IPS-NIHi11 (cell line): ENCODE results near the gene TRIM27.
"Not testable (repeated sequence)": the region's sequence is repeated elsewhere in the genome, so short reads cannot be mapped to it uniquely, and the experiment has no call there.

Experiments used
- DNase-seq: peaks from one replicate; pipeline ENCODE4 v3.0.0; 2012; ENCODE audit warnings: mixed read lengths, low spot score

The TRIM27 gene

DNA sequence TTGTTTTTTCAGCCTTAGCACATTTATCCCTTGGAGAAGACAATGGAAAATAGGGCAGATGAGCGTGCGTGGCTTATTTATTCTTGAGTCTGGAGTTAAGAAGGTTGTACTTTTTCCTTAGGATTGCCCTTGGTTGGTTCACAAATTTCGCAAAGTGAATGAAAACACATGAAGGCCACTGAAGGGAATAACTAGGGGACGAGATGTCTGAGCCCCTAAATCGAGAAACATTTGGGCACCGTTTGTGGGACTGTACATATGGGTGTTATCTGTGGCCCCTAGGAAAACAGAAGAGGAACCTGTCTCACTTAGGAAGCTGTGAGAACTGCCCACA is 19.4 kb upstream of the TRIM27 start:
- no peak for DNase-seq

GRCh38 chr6:28941684-28942448 is 18.1 kb upstream of the TRIM27 start:
- peak; percentile 25 for DNase-seq

- DNase-seq, result peak; percentile 33
Observed at GRCh38 chr6:28940858-28941683, 17.3 kb upstream of the TRIM27 start.

DNA sequence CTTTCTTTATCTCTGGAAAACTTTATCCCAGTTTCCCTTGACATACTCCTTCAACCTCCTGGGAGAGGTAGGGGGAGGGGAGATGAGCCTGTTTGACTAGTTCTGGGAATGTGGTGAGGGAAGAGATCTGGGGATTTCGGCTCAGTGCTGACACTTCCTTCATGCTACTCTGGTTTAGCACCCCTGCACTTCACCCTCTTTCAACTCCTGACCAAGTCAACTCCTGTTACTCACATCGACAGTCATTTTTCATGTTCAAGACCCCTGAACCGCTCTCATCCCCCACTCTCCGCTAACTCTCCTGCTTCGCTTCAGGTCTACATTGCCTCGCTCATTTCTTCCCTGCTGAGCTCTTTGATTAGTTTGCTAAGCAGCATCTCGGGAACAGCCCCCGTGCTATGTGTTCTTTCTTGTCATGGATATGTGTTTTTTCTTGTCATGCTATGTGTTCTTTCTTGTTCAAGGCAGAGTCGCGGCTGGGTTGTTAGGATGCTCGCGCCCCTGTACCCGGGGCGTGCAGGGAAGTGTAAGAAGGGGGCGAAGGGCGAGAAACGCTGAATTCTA is 16.6 kb upstream of the TRIM27 start:
- DNase-seq, result peak; percentile 49

DNA sequence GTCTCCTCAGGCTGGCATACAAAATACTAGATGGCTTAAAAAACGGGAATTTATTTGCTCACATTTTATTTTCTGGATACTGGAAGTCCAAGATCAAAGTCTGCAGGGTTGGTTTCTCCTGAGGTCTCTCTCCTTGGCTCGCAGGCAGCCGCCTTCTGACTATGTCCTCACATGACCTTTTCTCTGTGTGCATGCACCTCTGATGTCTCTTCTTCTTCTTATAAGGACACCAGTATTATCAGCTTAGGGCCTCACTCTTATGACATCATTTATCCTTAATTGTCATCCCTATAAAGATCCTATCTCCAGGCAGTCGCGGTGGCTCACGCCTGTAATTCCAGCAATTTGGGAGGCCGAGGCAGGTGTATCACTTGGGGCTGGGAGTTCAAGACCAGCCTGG is 9.3 kb upstream of the TRIM27 start:
- no peak for DNase-seq

DNA sequence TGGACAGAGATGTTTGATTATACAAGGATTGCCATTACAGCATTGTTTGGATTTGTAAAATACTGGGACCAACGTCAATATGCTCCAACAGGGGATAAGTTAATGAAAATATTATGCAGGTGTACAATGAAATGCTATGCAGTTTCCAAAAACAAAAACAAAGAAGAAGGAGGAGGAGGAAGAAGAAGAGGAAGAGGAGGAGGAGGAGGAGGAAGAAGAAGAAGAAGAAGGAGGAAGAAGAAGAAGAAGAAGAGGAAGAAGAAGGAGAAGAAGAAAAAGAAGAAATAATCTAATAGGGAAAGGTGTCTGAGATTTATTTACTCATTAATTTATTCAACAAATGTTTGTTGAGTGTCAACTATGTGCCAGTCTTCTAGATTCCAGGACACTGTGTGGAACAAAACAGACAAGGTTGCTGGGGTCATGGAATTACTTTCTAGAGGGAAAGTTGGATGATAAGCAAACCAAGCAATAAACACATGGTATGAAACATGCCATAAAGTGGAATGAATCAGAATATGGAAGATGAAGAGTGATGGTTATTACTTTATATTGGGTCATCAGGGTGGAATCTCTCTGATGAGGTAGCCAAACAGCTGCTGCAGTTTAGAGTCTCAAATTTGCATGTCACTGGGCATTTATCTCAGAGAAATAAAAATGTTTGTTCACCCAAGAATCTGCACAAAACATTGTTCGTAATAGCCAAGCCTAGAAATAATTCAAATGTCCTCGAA is 6.3 kb upstream of the TRIM27 start:
- no peak for DNase-seq

DNA sequence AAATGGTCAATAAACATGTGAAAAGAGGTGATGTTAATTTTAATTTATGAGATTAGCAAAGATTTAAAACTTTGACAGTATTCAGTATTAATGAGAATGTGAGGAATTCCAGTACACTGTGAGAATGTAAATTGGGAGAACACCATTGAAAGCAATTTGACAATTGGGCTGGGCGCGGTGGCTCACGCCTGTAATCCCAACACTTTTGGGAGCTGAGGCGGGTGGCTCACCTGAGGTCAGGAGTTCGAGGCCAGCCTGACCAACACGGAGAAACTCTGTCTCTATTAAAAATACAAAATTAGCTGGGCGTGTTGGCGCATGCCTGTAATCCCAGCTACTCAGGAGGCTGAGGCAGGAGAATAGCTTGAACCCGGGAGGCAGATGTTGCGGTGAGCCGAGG is 5.6 kb upstream of the TRIM27 start:
- DNase-seq, result not testable (repeated sequence)

GRCh38 chr6:28927846-28928245 is 4.1 kb upstream of the TRIM27 start:
- DNase-seq, result no peak

GRCh38 chr6:28922821-28923317 is 916 bp downstream of the TRIM27 start:
- peak; percentile 45 for DNase-seq

DNA sequence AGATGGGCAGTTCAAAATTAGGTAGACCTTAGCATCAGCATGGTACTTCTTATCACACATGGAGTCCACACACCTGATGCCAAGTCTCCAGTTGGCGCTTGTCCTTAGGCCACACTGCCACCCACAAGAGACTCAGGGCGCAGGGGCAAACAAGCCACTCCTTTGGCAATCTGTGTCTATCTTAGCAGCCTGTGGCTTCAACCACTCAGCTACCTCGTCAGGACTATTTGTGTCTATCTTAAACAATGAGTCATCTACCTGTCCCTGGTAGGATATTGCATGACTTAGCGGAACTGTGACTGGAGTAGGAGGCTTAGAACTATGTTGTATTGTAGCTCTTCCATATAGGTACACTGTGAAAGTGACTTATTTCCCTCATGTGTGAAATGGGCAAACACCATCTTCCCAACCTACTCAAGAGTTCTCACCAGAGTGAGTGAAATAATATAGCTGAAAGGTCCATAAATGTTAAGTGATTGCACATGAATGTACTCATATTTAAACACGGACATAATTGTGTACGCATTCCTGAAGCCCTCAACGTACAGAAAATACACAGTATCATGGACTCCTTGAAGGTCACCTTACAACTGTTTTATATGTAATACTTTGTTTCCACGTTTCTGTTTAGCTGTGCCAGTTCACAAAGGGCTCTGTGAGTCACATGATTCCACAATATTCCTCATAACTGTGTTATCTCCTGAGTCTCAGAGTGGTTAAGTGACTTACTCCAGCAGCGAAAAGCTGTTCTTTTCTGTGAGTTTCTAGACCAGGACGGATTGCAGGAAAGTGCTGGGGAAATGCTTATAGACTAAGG is 1.6 kb downstream of the TRIM27 start:
- no peak for DNase-seq

DNA sequence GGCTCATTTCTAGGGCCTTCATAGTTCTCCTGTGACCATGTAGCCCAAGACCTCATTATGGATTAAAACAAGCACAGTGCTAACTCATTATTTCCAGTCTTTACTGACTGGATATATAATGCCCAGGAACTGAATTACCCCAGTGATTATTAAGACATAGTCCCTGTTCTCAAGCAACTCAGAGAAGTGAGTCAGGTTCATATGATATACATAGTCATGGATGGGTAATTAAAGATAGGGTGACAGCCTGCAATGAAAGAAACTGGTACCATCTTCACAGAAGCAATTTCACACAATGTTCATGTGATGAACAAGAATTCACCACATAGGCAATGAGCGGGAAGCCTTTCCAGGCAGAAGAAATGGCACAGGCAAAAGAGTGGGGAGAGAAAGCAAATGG is 3.5 kb downstream of the TRIM27 start:
- no peak for DNase-seq

DNA sequence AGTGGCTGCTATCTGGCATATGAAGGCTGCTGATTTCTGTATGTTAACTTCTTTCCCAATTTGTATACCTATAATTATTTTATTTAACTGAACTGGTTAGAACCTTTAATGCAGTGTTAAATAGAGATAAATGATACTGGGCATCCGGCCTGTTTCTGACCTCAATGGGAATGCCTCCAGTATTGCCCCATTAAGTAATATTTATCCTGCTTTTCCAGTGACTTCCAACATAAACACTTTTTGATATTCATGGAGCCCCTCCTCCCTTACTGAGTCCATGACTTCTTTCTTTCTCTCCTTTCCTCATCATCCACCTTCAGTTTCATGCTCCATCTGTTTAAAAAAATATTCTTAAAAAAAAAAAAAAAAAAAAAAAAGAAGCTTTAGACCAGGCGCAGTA is 8.8 kb downstream of the TRIM27 start:
- DNase-seq, result no peak

DNA sequence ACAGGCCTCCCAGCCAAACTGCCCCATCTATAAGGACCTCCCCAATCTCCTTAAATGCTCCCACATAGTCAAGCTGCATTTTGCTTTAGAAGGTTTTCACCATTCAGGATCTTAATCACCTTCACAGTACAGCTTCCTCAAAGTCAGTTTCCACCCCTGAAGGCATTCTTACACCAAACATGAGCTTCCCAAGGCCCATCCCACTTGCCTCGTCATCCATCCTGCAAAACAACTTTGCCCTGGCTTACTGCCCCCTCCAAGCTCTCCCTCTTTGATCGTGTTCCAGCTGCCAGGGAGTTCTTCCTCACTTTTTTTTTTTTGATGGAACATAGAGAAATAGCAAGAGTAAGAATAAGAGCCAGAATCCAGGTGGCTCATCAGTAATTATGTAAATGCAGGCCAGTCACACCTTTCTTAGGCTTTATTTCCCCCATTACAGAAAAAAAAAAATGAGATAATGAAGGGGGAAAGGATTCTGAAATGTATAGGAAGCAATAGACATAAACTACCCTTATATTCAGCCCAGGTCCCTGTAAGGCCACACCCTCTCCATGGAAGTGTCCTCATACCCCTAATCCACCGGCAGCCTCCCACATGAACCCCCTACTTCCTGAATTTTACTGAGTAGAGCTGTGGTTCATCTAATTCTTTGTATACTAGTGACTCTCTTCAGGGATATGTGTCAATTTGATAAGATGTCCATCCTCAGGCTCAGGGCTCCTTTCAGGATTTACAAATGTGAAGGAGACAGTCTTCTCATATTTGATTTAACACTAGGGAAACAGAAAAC is 12.7 kb downstream of the TRIM27 start:
- no peak for DNase-seq

DNA sequence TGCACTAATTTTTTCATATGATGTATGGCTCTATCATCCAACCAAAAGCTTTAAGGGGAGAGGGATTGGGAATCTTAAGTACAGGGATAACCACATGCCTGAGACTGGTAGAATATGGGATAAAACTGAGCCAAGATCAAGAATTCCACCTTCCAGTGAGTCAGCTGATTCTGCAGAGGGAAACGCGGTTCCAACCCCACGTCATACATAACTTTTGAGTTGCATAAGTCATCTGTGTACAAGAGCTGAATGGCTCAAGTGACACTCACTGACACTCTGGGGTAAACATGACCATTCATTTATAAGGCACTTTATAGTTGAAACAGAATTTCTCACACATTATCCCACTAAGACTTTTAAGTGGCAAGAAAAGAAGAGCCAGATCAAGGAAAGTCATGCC is 16.4 kb downstream of the TRIM27 start:
- DNase-seq, result no peak

DNA sequence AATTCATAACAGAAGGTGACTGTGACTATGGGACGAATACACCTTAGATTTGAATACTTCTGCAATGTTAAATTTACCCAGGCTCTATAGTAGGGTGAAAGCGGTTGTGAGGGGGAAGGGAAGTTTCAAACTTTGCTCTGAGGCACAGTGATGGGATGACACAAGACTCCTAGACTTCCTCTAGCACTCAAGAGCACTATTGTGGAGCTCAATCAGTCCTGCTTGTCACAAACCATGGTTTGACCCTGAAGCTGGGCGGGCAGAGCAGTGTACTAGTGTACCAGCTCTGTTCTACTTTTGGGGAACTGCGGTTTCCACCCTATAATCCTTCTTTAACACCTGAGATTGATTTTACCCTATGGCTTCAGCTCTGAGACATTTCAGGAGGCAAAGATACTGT is 17.1 kb downstream of the TRIM27 start:
- DNase-seq, result no peak

DNA sequence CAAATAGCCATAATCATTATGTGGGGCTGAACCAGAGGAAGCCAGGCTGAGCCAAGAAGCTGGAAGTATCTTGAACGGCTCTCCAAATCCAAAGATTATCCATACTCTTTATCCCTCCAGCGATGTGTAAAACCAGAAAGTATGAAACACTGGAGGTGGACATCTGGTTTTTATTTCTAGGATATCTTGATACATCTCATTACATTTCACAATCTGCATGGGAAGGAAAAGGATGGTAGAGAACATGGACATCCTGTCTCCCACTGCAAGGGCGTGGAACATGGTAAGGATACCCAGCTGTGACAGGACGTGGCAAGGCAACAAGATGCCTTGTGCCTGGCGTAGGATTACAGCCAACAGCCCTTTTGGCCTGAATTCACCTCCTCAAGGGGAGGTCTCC is 20.1 kb downstream of the TRIM27 start:
- no peak for DNase-seq

DNA sequence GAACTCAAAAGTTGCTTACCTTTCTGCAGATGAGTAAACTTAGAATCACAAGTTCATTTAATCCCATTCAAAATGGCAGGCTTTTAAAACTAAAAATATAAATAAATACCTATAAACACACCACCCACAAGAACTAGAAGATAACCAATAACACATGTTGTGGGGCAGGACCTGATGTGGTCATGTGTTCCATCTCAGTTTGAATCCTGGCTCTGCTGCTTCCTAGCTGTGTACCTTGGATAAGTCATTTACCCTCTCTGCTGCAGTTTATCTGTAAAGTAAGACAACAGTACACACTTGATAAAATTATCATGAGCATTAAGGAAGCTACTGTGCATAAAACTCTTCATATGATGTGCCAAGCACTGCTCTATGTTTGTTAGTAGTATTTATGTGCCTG is 22.0 kb downstream of the TRIM27 start:
- no peak for DNase-seq

- no peak for DNase-seq
Observed at GRCh38 chr6:28900577-28901256, 23.1 kb downstream of the TRIM27 start.

DNA sequence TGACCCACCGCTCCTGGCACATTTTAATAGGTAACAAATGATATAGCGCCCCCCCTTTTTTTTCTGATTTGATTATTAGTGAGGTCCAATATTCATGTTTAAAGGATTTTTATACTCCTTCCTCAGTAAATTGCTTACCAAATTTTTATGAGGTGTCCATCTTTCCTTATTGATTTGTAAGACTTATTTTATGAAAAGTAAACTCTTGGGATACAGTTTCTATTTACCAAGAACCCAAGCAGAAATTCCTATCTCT is 25.1 kb downstream of the TRIM27 start:
- no peak for DNase-seq

GRCh38 chr6:28897369-28897745 is 26.4 kb downstream of the TRIM27 start:
- DNase-seq, result no peak
